CD4-positive, alpha-beta T cell (primary cell): ENCODE measurements around the gene UMPS. TPM values are rescaled to one million over a fixed set of nuclear protein-coding genes. Genes with fewer than 3 reads are reported as not detected.
"Not testable (repeated sequence)": the region's sequence is repeated elsewhere in the genome, so short reads cannot be mapped to it uniquely, and the experiment has no call there.

Experiments used
- ATAC-seq: fragments of 200-7000 bp; cut with Tn5 transposase; one replicate; pipeline ENCODE4 v1.10.0; 2022; ENCODE audit warnings: mild to moderate bottlenecking; ENCODE audit not compliant: poor library complexity
- CTCF ChIA-PET: fragments of 350-600 bp; sonication (Branson Sonifier 250); formaldehyde crosslinking; loops from one replicate; lab custom pipeline; 2021; ENCODE audit warnings: antibody characterized with exemption, inconsistent platforms; lab: Charles Lee
- POLR2A ChIA-PET: fragments of 350-600 bp; sonication (Branson Sonifier 250); formaldehyde crosslinking; loops from one replicate; lab custom pipeline; 2021; ENCODE audit warnings: antibody characterized with exemption, inconsistent platforms; lab: Charles Lee
- DNase-seq, 14 experiments: peaks; one replicate each; pipeline ENCODE4 v3.0.0-alpha.2; 2013 to 2020; ENCODE audit warnings: mixed read lengths in 2 of 14
- H3K27ac ChIP-seq, 2 donors: one replicate each; pipeline versions ENCODE4 v1.5.1 to v1.7.0; 2013; ENCODE audit warnings: low read length in 2 of 2, low read depth in 1 of 2, mild to moderate bottlenecking in 1 of 2
- H3K27me3 ChIP-seq, 2 experiments: 1 replicate in 1 of 2; 2 replicates in 1 of 2; pipeline versions ENCODE4 v1.6.1 to v1.7.0; 2013; ENCODE audit warnings: low read length in 2 of 2, control low read depth in 1 of 2, mild to moderate bottlenecking in 1 of 2, moderate library complexity in 1 of 2; ENCODE audit not compliant: insufficient read depth in 2 of 2, control insufficient read depth in 1 of 2
- H3K36me3 ChIP-seq: one replicate; pipeline ENCODE4 v1.6.1; 2013; ENCODE audit warnings: low read length, control low read depth; ENCODE audit not compliant: insufficient read depth
- H3K4me1 ChIP-seq: one replicate; pipeline ENCODE4 v1.6.1; 2013; ENCODE audit warnings: low read length, control low read depth; ENCODE audit not compliant: insufficient read depth
- H3K4me3 ChIP-seq: one replicate; pipeline ENCODE4 v1.5.1; 2013; ENCODE audit warnings: mild to moderate bottlenecking, low read length, moderate library complexity
- H3K9me3 ChIP-seq, 2 experiments: 1 replicate in 1 of 2; 2 replicates in 1 of 2; pipeline versions ENCODE4 v1.6.1 to v1.7.0; 2013; ENCODE audit warnings: low read length in 2 of 2, mild to moderate bottlenecking in 2 of 2, control low read depth in 1 of 2, moderate library complexity in 1 of 2; ENCODE audit not compliant: control insufficient read depth in 1 of 2, insufficient read depth in 1 of 2
- H3K27ac Mint-ChIP-seq: one replicate; pipeline ENCODE4 v1.8.0; 2020; ENCODE audit warnings: mixed read lengths
- H3K27me3 Mint-ChIP-seq: one replicate; pipeline ENCODE4 v1.8.0; 2021; ENCODE audit warnings: mixed read lengths
- H3K36me3 Mint-ChIP-seq: one replicate; pipeline ENCODE4 v1.8.0; 2021; ENCODE audit warnings: low read depth, mixed read lengths
- H3K4me1 Mint-ChIP-seq: one replicate; pipeline ENCODE4 v1.8.0; 2021; ENCODE audit warnings: low read depth, mixed read lengths
- H3K4me3 Mint-ChIP-seq: one replicate; pipeline ENCODE4 v1.8.0; 2020; ENCODE audit warnings: mild to moderate bottlenecking, mixed read lengths
- H3K9me3 Mint-ChIP-seq: one replicate; pipeline ENCODE4 v1.8.0; 2020; ENCODE audit warnings: mixed read lengths
- intact Hi-C, 2 experiments: fragments of 100-400 bp; cut with DNase I in 1 of 2; cut with micrococcal nuclease in 1 of 2; formaldehyde crosslinking; loops; one replicate each; pipeline versions ENCODE4 v1.15.1 to v1.9.0; 2023 to 2025; cut with DNase I, micrococcal nuclease
- total RNA-seq, 174 experiments: library from RNA in 2 of 174; stranded (reverse) in 2 of 174; gene quantifications; one replicate each; pipeline ENCODE4 v1.2.3 and lab custom pipeline; 2021 to 2026
- TF ChIP-seq, protein P1 (sequence below): fragments of 200-600 bp; IDR thresholded peaks from one replicate; pipeline ENCODE4 v1.8.0; 2022; ENCODE audit warnings: antibody characterized with exemption, mild to moderate bottlenecking

UMPS gene
- total RNA-seq, 2 experiments from 2014 or later, result 19.5 to 19.7 TPM

DNA sequence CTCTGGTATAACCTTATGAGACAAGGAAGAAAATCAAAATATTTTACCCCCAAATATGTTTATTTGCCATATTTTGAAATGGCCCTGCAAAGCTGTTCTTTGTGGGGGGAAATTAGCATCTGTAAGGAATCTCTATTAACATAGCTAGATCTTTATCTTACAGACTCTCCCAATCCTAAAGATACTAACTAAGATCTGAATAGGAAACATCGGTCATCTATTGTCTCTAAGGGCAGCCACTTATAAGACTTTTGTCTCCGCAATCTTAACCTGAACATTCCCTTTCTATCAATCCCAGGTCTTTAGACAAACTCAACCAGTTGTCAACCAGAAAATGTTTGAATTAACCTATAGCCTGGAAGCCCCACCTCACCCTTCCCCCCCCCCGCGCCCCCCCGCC, 21.2 kb downstream of the UMPS start:
- Histone ChIP-seq H3K4me3 (no peak overlapping the region), H3K4me1 (no peaks in the 10 kb centered on the region), H3K27ac (no peak overlapping the region), H3K9me3 (no peaks in the 10 kb centered on the region), H3K27me3 (no peaks in the 10 kb centered on the region), H3K36me3 (peaks cover 7% of the 10 kb centered on the region)
- CTCF ChIA-PET, result no interaction called here
- H3K27me3 Mint-ChIP-seq, result peaks cover 11% of the 10 kb centered on the region
- H3K4me3 Mint-ChIP-seq, result no peak overlapping the region
- no peak overlapping the region for H3K27ac Mint-ChIP-seq
- ATAC-seq, result no peak
- H3K4me1 Mint-ChIP-seq, result no peaks in the 10 kb centered on the region
- TF ChIP-seq, protein P1, sequence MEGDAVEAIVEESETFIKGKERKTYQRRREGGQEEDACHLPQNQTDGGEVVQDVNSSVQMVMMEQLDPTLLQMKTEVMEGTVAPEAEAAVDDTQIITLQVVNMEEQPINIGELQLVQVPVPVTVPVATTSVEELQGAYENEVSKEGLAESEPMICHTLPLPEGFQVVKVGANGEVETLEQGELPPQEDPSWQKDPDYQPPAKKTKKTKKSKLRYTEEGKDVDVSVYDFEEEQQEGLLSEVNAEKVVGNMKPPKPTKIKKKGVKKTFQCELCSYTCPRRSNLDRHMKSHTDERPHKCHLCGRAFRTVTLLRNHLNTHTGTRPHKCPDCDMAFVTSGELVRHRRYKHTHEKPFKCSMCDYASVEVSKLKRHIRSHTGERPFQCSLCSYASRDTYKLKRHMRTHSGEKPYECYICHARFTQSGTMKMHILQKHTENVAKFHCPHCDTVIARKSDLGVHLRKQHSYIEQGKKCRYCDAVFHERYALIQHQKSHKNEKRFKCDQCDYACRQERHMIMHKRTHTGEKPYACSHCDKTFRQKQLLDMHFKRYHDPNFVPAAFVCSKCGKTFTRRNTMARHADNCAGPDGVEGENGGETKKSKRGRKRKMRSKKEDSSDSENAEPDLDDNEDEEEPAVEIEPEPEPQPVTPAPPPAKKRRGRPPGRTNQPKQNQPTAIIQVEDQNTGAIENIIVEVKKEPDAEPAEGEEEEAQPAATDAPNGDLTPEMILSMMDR, result no peak
- DNase-seq, result no peak
- POLR2A ChIA-PET, result no interaction called here
- no peaks in the 10 kb centered on the region for H3K9me3 Mint-ChIP-seq
- H3K36me3 Mint-ChIP-seq, result peaks cover 2% of the 10 kb centered on the region
- intact Hi-C loops, result no loop called here

DNA sequence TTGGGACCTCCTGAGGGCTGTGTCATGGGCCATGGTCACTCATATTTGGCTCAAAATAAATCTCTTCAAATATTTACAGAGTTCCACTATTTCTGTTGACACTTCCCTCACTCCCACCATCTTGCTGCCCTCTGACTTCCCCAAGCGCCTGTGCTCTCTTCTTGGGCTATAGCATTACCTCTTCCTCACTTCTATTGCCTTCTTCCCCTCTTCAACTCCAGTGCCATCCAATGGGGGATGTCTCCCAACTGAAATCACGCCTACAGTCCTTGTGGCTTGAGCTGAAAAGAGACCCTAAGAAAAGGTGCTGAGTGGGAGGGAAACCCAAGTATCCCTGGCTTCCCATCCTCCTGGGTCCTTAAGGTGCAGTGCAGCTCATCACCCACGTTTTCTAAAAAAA, 21.8 kb downstream of the UMPS start:
- peaks cover 11% of the 10 kb centered on the region for H3K27me3 Mint-ChIP-seq
- ATAC-seq, result no peak
- H3K27ac ChIP-seq, result no peak overlapping the region
- ChIA-PET CTCF (no interaction called here), POLR2A (no interaction called here)
- no peaks in the 10 kb centered on the region for H3K9me3 Mint-ChIP-seq
- no peaks in the 10 kb centered on the region for H3K4me1 ChIP-seq
- no peak overlapping the region for H3K4me3 Mint-ChIP-seq
- H3K4me3 ChIP-seq, result no peak overlapping the region
- TF ChIP-seq, protein P1, result no peak
- no peak for DNase-seq
- no peaks in the 10 kb centered on the region for H3K4me1 Mint-ChIP-seq
- H3K36me3 Mint-ChIP-seq, result no peaks in the 10 kb centered on the region
- H3K27me3 ChIP-seq, result no peaks in the 10 kb centered on the region
- H3K9me3 ChIP-seq, result no peaks in the 10 kb centered on the region
- H3K36me3 ChIP-seq, result peaks cover 3% of the 10 kb centered on the region
- H3K27ac Mint-ChIP-seq, result no peak overlapping the region
- intact Hi-C loops, result no loop called here

DNA sequence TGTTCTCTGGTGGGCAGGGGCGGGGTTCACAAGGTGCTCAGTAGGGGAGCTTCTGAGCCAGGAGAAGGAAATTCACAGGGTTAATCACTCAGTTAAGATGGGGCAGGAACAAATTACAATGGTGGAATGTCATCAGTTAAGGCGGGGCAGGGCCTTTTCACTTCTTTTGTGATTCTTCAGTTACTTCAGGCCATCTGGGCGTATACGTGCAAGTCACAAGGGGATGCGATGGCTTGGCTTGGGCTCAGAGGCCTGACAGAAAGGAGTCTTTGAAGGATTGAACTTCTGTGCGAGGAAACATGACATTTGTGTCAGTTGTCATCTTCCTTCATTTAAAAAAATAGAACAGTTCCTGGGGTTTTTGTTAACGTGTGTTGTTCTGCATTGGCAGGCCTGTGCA, 27.7 kb downstream of the UMPS start:
- H3K36me3 Mint-ChIP-seq, H3K4me1 ChIP-seq, H3K27me3 ChIP-seq, CTCF ChIA-PET, H3K27ac ChIP-seq, H3K27ac Mint-ChIP-seq, POLR2A ChIA-PET, H3K9me3 Mint-ChIP-seq, H3K36me3 ChIP-seq, DNase-seq, H3K4me1 Mint-ChIP-seq, H3K4me3 ChIP-seq, ATAC-seq, H3K9me3 ChIP-seq, H3K27me3 Mint-ChIP-seq, intact Hi-C loops, H3K4me3 Mint-ChIP-seq: not testable (repeated sequence)

DNA sequence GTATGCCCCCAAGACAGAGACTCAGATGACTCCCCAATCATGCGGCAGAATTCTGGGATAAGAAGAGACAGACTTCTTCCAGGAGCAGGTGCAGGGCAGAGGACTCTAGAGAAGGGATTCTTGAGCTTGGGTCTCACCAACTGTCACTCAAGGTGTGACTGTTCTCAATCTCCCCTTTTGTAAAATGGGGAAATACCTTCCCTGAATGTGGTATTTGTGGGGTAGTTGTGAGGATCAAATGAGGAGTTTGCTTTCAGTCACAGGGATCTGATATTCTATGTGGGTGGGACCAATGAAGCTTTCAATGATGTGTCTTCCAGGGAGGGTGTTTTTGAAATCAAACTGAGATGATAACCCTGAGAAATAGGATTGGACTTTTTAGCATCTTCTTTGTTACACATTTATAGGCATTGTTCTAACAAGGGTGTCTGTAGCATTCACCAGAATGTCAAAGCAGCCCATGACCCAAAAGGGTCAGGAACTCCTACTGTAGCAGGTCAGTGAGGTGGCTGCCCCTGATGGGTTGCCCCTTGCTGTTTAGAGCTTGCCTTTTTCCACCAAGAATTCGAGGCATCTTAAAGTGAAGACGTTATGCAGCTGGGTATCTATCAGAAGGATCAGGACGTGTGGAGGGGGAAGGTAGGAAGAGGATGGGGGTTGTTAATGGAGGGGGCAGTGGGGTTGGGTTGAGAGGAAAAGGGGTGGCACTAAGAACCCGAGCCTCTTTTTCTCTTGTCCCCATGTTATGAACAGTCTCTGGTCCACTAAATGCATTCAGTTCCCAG, 28.8 kb downstream of the UMPS start:
- Mint-ChIP-seq H3K4me1 (peaks cover 6% of the 10 kb centered on the region), H3K4me3 (no peak overlapping the region), H3K9me3 (no peaks in the 10 kb centered on the region), H3K36me3 (no peaks in the 10 kb centered on the region), H3K27me3 (peaks cover 4% of the 10 kb centered on the region), H3K27ac (no peak overlapping the region)
- POLR2A ChIA-PET, result no interaction called here
- Histone ChIP-seq H3K4me1 (peaks cover 6% of the 10 kb centered on the region), H3K27ac (no peak overlapping the region), H3K36me3 (no peaks in the 10 kb centered on the region), H3K4me3 (no peak overlapping the region), H3K27me3 (no peaks in the 10 kb centered on the region), H3K9me3 (no peaks in the 10 kb centered on the region)
- CTCF ChIA-PET, result interaction anchor here (0.6 to 5.7 kb wide), 2 partner anchors 143 to 1185 kb away, joined by 4 to 52 read pairs; no protein-coding TSS in a partner anchor
- TF ChIP-seq, protein P1, result no peak
- ATAC-seq, result no peak
- intact Hi-C loops, result no loop called here
- DNase-seq, result no peak
